ENCODE measurements around the gene C20orf204.

The C20orf204 gene

DNA sequence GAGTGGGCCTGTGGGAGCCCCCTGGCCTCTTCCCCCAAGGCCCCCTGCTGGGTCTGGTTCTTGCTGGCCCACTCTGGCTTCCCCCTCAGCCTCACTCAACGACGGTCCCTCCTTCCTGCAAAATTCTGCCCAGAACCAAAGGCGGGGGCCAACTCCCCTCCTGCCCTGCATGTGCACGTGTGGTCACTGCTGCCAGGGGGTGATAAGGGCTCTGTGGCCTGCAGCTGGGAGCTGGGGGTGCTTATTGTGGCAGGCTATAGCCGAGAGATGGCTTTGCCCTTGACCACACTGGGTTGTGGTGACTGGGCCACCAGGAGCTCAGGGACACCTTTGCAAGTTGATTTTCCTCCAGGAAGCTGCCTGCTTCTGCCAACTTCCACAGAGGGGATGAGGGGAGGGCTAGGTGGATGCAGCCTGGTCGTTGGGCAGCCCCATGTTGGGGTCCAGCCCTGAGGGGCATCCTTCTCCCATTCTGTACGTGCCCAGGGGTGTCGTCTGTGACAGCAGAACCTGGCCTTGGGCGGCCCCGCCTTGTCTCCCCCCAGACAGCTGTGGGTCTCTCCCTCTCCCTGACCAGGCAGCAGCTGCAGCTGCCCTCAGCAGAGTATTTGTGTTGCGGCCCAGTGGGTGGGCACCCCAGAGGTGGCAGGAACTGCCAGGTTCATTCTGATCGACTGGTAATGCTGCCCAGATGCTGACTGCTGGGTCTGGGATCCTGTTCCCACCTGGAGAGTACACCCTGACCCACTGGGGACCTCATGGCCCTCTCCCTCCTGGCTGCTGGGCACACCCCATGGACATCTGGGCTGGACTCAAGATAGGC is 32.6 kb downstream of the C20orf204 start:
- Mint-ChIP-seq H3K27ac (peak overlapping the region; percentile 79), H3K9me3 (no peaks in the 10 kb centered on the region), H3K4me1 (peaks cover 60% of the 10 kb centered on the region), H3K36me3 (peaks cover 78% of the 10 kb centered on the region), H3K4me3 (no peak overlapping the region)
- no peak for DNase-seq (ENCODE audit: low spot score in 2 of 2)
- no peak for ATAC-seq

DNA sequence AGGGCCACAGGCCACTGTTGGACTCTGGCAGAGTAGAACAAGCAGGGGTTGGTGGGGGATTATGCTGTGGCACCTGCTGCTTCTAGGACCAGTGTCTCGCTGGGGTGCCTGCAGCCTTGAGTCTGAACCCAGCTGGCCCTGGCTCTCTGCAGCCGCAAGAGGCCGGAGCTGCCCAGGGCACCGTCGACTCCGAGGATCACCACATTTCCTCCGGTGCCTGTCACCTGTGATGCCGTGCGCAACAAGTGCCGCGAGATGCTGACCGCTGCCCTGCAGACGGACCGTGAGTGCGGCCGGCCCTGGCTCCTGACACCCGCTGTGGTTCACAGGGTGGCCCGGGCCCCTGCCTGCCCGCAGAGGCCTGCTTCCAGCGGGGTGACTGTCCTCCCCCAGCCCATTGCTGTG is 33.2 kb downstream of the C20orf204 start:
- ATAC-seq (no peak), DNase-seq (ENCODE audit: low spot score in 2 of 2) (no peak)
- Mint-ChIP-seq H3K36me3 (peaks cover 78% of the 10 kb centered on the region), H3K4me1 (peaks cover 54% of the 10 kb centered on the region), H3K4me3 (no peak overlapping the region), H3K27ac (peak overlapping the region; percentile 79), H3K9me3 (no peaks in the 10 kb centered on the region)

DNA sequence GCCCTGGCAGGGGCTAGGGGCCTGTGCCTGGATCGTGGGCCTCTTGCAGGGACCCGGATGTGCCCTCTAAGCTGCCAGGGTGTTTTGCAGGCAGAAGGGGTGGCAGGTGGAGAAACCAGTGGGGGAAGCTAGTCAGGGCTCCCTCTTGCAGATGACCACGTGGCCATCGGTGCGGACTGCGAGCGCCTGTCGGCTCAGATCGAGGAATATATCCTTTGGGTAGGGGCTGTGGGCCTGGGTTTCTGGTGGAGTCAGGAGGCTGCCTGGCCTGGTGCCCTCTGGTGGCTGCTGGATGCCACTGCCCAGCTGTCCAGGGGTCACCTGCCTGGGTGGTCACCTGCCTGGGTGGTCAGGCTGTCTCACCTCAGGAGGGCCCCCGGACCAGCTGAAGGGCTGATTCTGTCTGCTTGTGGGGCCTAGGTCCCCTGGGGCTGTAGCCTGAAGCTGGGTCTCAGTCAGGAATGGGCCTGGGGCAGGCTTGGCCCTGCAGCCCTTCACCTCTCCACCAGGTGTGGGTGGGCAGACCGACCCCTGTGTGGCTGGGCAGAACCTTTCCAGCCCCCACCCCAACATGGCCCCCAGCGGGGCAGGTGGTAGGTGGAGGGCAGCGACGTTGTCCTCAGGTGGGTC is 33.7 kb downstream of the C20orf204 start:
- H3K4me1 Mint-ChIP-seq, result peaks cover 49% of the 10 kb centered on the region
- no peak overlapping the region for H3K4me3 Mint-ChIP-seq
- DNase-seq (ENCODE audit: low spot score in 2 of 2) (no peak), ATAC-seq (no peak)
- H3K9me3 Mint-ChIP-seq, result no peaks in the 10 kb centered on the region
- H3K27ac Mint-ChIP-seq, result no peak overlapping the region
- H3K36me3 Mint-ChIP-seq, result peaks cover 78% of the 10 kb centered on the region

DNA sequence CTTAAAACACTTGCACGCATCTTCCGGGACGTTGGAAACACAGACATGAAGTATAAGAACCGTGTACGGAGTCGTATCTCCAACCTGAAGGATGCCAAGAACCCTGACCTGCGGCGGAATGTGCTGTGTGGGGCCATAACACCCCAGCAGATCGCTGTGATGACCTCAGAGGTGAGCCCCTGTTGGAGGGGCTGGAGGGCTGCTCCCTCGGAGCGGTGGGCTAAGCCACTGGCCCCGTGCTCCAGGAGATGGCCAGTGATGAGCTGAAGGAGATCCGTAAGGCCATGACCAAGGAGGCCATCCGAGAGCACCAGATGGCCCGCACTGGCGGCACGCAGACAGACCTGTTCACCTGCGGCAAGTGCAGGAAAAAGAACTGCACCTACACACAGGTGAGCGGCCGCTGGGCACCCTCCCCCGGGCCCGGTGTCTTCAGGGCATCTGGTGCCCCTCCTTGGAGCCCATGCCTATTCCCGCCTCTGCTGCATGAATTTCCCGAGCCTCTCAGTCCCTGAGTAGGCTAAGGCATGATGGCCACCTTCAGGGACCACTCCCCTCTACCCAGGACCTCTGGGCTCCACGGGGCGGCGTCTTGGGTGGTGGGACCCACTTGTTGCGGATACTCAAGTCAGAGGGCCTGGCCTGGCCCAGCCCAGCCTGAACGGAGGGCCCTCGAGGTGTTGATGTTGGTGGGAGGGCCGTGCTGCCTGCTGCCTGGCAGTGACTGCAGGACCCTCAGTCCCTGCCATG is 34.4 kb downstream of the C20orf204 start:
- no peak overlapping the region for H3K4me3 Mint-ChIP-seq

DNA sequence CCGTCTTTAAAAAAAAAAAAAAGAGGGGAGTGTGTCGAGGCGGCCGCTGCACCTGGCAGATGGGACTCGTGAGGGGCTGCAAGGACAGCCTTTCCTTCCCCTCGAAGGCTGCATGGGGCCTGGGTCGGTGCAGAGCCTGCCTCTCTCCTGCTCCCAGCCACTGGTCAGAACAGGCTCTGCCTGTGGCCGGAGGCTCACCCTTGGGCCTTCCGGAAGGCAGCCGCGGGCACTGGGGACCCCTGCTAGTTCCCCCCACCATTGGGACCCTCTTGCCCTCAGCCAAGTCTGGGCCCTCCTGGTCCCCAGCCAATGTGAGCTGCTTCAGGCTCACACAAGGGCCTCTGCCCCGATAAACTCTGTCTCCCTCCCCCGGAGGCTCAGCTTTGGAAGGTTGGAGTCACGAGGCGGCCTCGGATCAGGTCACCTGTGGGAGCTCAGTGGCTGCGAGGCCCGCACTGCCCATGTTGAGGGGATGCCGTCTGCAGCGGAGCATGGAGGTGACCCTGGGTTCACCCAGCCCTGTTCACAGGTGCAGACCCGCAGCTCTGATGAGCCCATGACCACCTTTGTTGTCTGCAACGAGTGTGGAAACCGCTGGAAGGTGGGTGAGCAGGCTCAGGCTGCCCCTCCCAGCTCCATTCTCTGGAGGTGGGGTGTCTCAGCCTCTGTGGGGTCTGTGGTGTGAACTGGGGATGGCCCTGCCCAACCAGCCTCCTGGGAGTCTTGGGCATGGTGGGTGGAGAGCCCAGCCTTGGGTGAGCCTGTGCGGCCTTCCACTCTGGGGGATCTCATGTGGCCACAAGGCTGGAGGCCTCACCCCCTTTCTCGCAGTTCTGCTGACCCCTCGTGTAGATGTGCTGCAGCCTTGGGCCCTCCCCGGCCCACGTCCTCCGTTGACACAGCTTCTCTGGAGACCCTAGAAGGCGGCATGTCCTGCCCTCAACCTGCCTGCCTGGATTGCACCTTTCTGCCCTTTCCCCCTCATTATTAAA is 35.7 kb downstream of the C20orf204 start:
- Mint-ChIP-seq H3K36me3 (peaks cover 72% of the 10 kb centered on the region), H3K9me3 (no peaks in the 10 kb centered on the region), H3K4me1 (peaks cover 30% of the 10 kb centered on the region), H3K4me3 (no peak overlapping the region), H3K27ac (peak overlapping the region; percentile 68)
- no peak for DNase-seq (ENCODE audit: low spot score in 2 of 2)
- no peak for ATAC-seq

More for the DNA sequence above, 34.4 kb downstream of the C20orf204 start:
- peaks cover 42% of the 10 kb centered on the region for H3K4me1 Mint-ChIP-seq
- no peaks in the 10 kb centered on the region for H3K9me3 Mint-ChIP-seq
- peak overlapping the region; percentile 68 for H3K27ac Mint-ChIP-seq
- peaks cover 77% of the 10 kb centered on the region for H3K36me3 Mint-ChIP-seq
- ATAC-seq (no peak), DNase-seq (ENCODE audit: low spot score in 2 of 2) (no peak)

DNA sequence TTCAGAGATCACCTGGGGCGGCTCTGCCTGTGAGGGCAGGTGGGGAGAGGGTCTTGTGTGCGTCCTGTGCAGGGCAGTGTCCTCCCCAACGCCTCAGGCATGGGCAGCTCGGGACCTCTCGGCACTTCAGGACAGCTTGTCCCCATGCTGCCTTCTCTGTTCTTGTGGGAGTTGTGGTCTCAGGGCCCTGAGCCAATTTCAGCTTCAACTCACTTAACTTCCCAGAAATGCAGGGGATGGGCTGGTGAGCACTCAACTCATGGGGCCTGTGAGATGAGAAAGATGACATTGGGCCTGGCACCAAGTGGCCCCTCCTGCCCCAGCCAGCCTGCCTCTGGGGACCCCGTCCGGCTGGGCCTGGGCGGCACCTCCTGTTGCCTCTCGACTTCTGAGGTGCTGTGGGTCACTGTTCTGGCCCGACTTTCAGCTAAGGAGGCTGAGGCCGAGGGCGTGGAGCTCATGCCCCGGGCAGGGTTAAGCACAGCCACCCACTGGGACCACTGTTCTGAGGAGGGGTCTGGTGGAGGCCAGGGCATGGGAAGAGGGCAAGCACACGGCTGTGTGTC is 36.6 kb downstream of the C20orf204 start:
- ATAC-seq (no peak), DNase-seq (ENCODE audit: low spot score in 2 of 2) (no peak)
- H3K27ac Mint-ChIP-seq, result peak overlapping the region; percentile 68
- H3K9me3 Mint-ChIP-seq, result no peaks in the 10 kb centered on the region
- no peak overlapping the region for H3K4me3 Mint-ChIP-seq
- peaks cover 62% of the 10 kb centered on the region for H3K36me3 Mint-ChIP-seq
- peaks cover 29% of the 10 kb centered on the region for H3K4me1 Mint-ChIP-seq

DNA sequence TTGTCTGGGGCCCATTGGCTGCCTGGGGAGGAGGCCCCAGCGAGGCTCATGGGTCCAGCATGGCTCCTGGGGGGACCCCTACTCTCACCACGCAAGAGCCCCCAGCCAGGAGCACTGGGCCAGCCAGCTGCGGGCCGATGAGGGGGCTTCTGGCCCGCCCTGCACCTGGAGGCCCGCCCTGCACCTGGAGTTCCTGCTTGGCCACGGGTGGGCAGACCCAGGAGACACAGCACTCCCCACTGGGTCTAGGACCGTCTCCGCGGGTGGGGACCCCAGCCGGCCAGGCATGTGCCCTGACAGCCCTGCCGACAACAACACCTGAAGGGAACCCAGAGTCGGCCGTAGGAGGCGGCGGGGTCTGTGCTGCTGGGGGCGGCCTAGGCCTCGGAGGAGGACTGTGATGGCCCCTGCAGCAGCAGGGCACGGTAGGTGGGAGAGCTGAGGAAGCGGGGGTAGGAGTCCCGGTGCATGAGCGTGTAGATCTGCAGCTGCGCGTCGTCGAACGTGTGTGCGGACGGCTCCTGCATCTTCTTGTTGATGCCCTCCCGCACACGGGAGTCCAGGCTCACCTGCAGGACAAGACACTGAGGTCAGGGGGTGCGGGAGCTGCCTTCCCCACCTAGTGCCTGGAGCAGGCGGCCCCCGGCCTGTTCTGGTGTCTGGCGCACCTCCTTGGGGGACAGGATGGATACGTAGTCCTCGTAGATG is 37.6 kb downstream of the C20orf204 start:
- Mint-ChIP-seq H3K4me1 (peaks cover 29% of the 10 kb centered on the region), H3K27ac (no peak overlapping the region), H3K36me3 (peaks cover 57% of the 10 kb centered on the region), H3K9me3 (no peaks in the 10 kb centered on the region), H3K4me3 (no peak overlapping the region)
- DNase-seq (ENCODE audit: low spot score in 2 of 2), result no peak
- ATAC-seq, result no peak

DNA sequence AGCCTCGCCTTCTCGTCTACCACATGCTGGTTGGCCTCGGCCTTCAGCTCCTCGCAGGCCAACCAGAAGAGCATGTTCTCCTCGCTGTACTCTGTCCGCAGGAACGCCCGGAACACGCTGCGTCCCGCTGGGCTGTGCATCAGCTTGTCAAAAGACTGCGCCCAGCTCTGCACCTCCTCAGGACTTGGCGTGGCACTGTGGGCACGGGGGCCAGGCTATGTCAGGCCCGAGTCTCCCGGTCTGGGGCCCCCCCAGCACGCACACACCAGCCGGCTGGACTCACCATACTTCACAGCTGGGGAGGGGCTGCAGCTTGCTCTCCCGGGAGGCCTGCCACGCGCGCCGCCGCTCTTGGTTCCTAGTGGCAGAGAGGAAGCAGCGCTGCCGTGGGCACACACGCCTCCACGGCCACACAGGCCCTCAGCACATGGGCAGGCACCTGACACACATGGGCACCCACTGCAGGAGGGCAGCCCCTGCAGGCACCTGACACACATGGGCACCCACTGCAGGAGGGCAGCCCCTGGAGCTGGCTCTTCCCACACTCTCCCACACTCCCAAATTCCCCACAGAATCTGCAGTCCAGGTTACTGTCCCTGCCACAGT is 38.3 kb downstream of the C20orf204 start:
- DNase-seq (ENCODE audit: low spot score in 2 of 2) (no peak), ATAC-seq (no peak)
- no peaks in the 10 kb centered on the region for H3K9me3 Mint-ChIP-seq
- no peak overlapping the region for H3K4me3 Mint-ChIP-seq
- no peak overlapping the region for H3K27ac Mint-ChIP-seq
- H3K4me1 Mint-ChIP-seq, result peaks cover 35% of the 10 kb centered on the region
- peaks cover 57% of the 10 kb centered on the region for H3K36me3 Mint-ChIP-seq

DNA sequence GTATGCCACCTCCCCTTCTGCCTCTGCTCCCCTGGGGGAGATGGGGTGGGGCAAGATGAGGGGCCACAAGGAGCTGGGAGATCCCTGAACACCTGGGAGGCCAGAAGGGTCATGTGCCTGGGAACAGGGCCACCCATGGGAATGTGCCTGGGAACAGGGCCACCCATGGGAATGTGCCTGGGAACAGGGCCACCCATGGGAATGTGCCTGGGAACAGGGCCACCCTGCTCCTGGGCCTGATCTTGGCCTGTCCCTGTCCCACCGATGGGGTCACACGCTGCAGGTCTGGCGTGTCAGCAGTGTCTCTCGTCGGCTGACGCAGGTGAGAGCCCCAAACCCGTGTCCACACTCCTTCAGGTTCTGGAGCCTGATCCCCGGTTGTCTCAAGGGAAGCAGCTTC is 39.0 kb downstream of the C20orf204 start:
- Mint-ChIP-seq H3K36me3 (peaks cover 57% of the 10 kb centered on the region), H3K4me1 (peaks cover 35% of the 10 kb centered on the region), H3K9me3 (no peaks in the 10 kb centered on the region), H3K27ac (no peak overlapping the region), H3K4me3 (no peak overlapping the region)
- ATAC-seq (no peak), DNase-seq (ENCODE audit: low spot score in 2 of 2) (no peak)

DNA sequence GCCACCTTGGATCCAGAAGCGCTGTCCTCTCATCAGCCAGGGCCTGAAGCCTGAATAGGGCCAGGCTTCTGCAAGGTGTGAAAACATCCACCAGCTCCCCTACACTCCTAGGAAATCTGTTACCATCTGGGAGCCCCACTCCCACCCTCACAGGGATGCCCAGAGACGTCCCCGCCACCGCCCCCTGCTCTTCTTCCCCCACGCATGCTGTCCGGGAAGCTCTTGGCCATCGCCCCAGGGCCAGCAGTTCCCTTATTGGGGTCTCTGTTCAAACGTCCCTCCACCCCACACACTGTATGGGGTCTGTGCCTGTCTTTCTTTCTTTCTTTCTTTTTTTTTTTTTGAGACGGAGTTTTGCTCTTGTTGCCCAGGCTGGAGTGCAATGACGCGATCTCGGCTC is 39.6 kb downstream of the C20orf204 start:
- peak overlapping the region; percentile 91 for H3K4me3 Mint-ChIP-seq
- peaks cover 54% of the 10 kb centered on the region for H3K36me3 Mint-ChIP-seq
- peak overlapping the region; percentile 37 for H3K27ac Mint-ChIP-seq
- peaks cover 36% of the 10 kb centered on the region for H3K4me1 Mint-ChIP-seq
- DNase-seq (ENCODE audit: low spot score in 2 of 2) (no peak), ATAC-seq (no peak)
- H3K9me3 Mint-ChIP-seq, result no peaks in the 10 kb centered on the region

DNA sequence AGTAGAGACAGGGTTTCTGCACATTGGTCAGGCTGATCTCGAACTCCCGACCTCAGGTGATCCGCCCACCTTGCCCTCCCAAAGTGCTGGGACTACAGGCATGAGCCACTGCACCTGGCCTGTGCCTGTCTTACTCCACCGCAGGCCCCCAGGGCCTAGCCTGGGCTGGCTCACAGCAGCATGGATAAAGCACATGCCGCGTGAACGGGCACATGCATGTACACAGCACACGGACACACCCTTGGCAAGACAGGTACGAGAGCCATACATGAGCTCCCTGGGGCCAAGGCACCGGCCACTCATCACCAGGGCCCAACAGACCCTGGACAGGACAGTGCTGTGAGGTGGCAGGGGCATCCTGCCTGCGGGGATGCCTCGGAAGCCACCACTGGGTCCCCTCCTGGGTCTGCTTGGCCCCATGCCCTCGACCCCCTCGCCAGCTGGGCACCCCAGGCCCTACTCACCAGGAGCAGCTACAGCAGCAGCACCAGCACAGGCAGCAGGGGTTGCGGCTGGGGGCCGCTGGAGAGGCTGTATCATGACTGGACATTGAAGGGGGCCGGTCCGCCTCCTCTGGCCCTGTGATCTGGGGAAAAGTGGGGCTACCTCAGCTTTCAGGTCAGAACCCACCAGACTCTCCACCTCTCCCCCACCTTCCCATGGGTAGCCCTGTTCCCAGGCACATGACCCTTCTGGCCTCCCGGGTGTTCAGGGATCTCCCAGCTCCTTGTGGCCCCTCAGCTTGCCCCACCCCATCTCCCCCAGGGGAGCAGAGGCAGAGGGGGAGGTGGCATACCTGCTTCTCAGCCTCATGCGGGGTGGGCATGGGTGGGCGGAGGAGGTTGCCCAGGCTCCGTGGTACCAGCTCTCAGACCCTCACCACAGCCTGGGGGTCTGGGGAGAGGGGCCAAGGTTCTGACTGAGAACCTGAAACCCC is 40.3 kb downstream of the C20orf204 start:
- ATAC-seq (no peak), DNase-seq (ENCODE audit: low spot score in 2 of 2) (no peak)
- Mint-ChIP-seq H3K36me3 (peaks cover 50% of the 10 kb centered on the region), H3K4me3 (peak overlapping the region; percentile 91), H3K27ac (peak overlapping the region; percentile 92), H3K4me1 (peaks cover 39% of the 10 kb centered on the region), H3K9me3 (no peaks in the 10 kb centered on the region)

DNA sequence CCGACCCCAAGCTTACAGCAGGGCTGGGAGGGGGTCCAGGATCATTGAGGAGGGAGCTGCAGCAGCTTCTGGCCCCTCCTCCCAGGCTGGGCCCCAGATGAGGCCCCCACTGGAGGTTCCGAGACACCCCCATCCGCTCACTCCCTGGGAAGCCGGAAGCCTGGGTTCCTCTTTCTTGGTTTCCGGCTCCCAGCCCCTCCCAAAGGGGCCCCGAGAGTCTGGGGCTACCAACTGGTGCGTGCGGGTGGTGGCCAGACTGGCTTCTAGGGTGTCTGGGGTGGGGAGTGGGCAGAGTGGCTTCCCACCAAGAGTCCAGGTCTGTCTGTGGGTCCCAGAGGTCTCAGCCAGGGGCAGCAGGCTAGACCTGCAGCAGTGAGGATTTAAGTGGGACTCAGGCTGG is 41.1 kb downstream of the C20orf204 start:
- Mint-ChIP-seq H3K4me3 (peak overlapping the region; percentile 91), H3K9me3 (no peaks in the 10 kb centered on the region), H3K4me1 (peaks cover 40% of the 10 kb centered on the region), H3K27ac (peak overlapping the region; percentile 92), H3K36me3 (peaks cover 43% of the 10 kb centered on the region)
- no peak for DNase-seq (ENCODE audit: low spot score in 2 of 2)
- no peak for ATAC-seq

DNA sequence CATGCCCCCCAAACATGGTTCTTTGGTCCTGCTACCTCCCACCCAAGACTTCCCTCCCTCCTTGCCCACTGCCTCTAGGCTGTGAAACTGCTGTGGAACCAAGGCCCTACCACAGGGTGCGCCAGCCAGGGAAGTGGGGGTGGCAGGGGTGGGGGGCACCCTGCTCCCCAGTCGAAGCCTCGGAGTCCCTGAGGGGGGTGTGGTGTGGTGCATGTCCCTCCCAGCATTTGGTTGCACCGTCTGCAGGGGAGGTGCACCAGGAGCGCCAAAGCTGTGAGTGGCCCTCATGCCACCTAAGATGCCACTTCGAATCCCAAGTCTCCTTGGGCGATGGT is 41.5 kb downstream of the C20orf204 start:
- peaks cover 39% of the 10 kb centered on the region for H3K36me3 Mint-ChIP-seq
- DNase-seq (ENCODE audit: low spot score in 2 of 2) (no peak), ATAC-seq (no peak)
- H3K9me3 Mint-ChIP-seq, result no peaks in the 10 kb centered on the region
- H3K4me1 Mint-ChIP-seq, result peaks cover 40% of the 10 kb centered on the region
- peak overlapping the region; percentile 92 for H3K27ac Mint-ChIP-seq
- H3K4me3 Mint-ChIP-seq, result peak overlapping the region; percentile 91
